HCT116 (cell line): ENCODE measurements around the gene STX1B. TPM values are rescaled to one million over a fixed set of nuclear protein-coding genes. Genes with fewer than 3 reads are reported as not detected.

ENCODE experiments used
- ATAC-seq: fragments of 200-7000 bp; cut with Tn5 transposase; 2 replicates; pipeline ENCODE4 v1.9.1; 2020; ENCODE audit warnings: mild to moderate bottlenecking, moderate library complexity
- BruUV-seq: library from RNA; stranded (reverse); fragments of 400-500 nt; replicated peaks from 2 replicates; lab custom pipeline; 2021; lab: Mats Ljungman, UMichigan
- CTCF ChIA-PET: fragments of 300-600 bp; sonication (Branson Sonifier 250); formaldehyde crosslinking; loops from one replicate; lab custom pipeline; 2021; ENCODE audit warnings: antibody characterized with exemption; lab: Charles Lee
- POLR2A ChIA-PET: fragments of 300-600, 350-600 bp; sonication (Branson Sonifier 250); formaldehyde crosslinking; loops from one replicate; lab custom pipeline; 2021; ENCODE audit warnings: antibody characterized with exemption; lab: Charles Lee
- RAD21 ChIA-PET, 2 experiments: fragments of 300-600 bp; sonication (Branson Sonifier 250); formaldehyde crosslinking; loops; one replicate each; lab custom pipeline; 2023; ENCODE audit warnings: low total read pairs in 2 of 2; ENCODE audit not compliant: uncharacterized antibody in 2 of 2, unreplicated experiment in 2 of 2, low non-redundant PET in 1 of 2; lab: Charles Lee
- DNase-seq: peaks from one replicate; pipeline ENCODE4 v3.0.0-alpha.2; 2010; ENCODE audit warnings: low read depth, low spot score
- H2AFZ ChIP-seq: fragments of 200-600 bp; shearing (Covaris generic), sonication (generic); 2 replicates; pipeline ENCODE4 v1.6.1; 2017; ENCODE audit warnings: low read depth, mixed run types, mixed read lengths, antibody characterized with exemption, low read length; ENCODE audit not compliant: poor library complexity, severe bottlenecking
- H3K27ac ChIP-seq: 2 replicates; pipeline ENCODE4 v1.5.1; 2012; ENCODE audit warnings: low read depth, low read length
- H3K27me3 ChIP-seq: fragments of 200-600 bp; sonication (generic); 2 replicates; pipeline ENCODE4 v1.6.1; 2016; ENCODE audit warnings: mixed run types, low read length, mixed read lengths; ENCODE audit not compliant: insufficient read depth
- H3K36me3 ChIP-seq, 2 experiments: fragments of 200-500 bp in 1 of 2; fragments of 200-600 bp in 1 of 2; sonication (Bioruptor generic) in 1 of 2; sonication (generic) in 1 of 2; 2 replicates each; pipeline versions ENCODE4 v1.5.1 to v1.6.1; 2014 to 2016; ENCODE audit warnings: low read length in 2 of 2, inconsistent platforms in 1 of 2, mixed read lengths in 1 of 2, mixed run types in 1 of 2; ENCODE audit not compliant: insufficient read depth in 2 of 2, control insufficient read depth in 1 of 2
- H3K4me1 ChIP-seq, 2 experiments: fragments of 200-600 bp in 1 of 2; sonication (generic) in 1 of 2; 2 replicates each; pipeline versions ENCODE4 v1.5.1 to v1.6.1; 2012 to 2017; ENCODE audit warnings: low read length in 2 of 2, inconsistent platforms in 1 of 2, mild to moderate bottlenecking in 1 of 2, mixed read lengths in 1 of 2, mixed run types in 1 of 2, moderate library complexity in 1 of 2; ENCODE audit not compliant: insufficient read depth in 2 of 2, control insufficient read depth in 1 of 2
- H3K4me2 ChIP-seq: fragments of 200-600 bp; sonication (generic); 2 replicates; pipeline ENCODE4 v1.6.1; 2017; ENCODE audit warnings: mixed run types, low read length, mixed read lengths
- H3K4me3 ChIP-seq, 2 experiments: fragments of 200-600 bp in 1 of 2; sonication (generic) in 1 of 2; replicated peaks in 1 of 2; 2 replicates each; pipeline ENCODE4 v1.5.1; 2011 to 2016; ENCODE audit warnings: low read length in 2 of 2, control low read depth in 1 of 2, low read depth in 1 of 2, mild to moderate bottlenecking in 1 of 2, mixed read lengths in 1 of 2, mixed run types in 1 of 2
- H3K79me2 ChIP-seq: fragments of 200-600 bp; sonication (generic); 2 replicates; pipeline ENCODE4 v1.6.1; 2017; ENCODE audit warnings: mild to moderate bottlenecking, mixed run types, low read length, moderate library complexity, mixed read lengths; ENCODE audit not compliant: insufficient read depth
- H3K9ac ChIP-seq: fragments of 200-600 bp; sonication (generic); 2 replicates; pipeline ENCODE4 v1.6.1; 2016; ENCODE audit warnings: low read length, mixed read lengths
- H3K9me2 ChIP-seq: fragments of 200-600 bp; sonication (generic), shearing (Covaris generic); 2 replicates; pipeline ENCODE4 v1.6.1; 2017; ENCODE audit warnings: mixed run types, mild to moderate bottlenecking, moderate library complexity; ENCODE audit not compliant: insufficient read depth
- H3K9me3 ChIP-seq, 2 experiments: fragments of 200-500 bp in 1 of 2; fragments of 200-600 bp in 1 of 2; sonication (Bioruptor generic) in 1 of 2; sonication (generic) in 1 of 2; 2 replicates each; pipeline ENCODE4 v1.6.1; 2014 to 2017; ENCODE audit warnings: low read length in 2 of 2, mixed read lengths in 2 of 2, inconsistent platforms in 1 of 2, low read depth in 1 of 2, mild to moderate bottlenecking in 1 of 2, mixed run types in 1 of 2, moderate library complexity in 1 of 2; ENCODE audit not compliant: control insufficient read depth in 1 of 2, insufficient read depth in 1 of 2
- H4K20me1 ChIP-seq: fragments of 200-600 bp; sonication (generic), shearing (Covaris generic); 2 replicates; pipeline ENCODE4 v1.6.1; 2017; ENCODE audit warnings: mixed run types, mild to moderate bottlenecking, moderate library complexity; ENCODE audit not compliant: insufficient read depth
- RAD21 ChIP-seq: IDR thresholded peaks from 2 replicates; pipeline ENCODE4 v1.6.1; 2012; ENCODE audit warnings: low read depth, mild to moderate bottlenecking
- SIN3A ChIP-seq: IDR thresholded peaks from 2 replicates; pipeline ENCODE4 v1.6.1; 2012; ENCODE audit warnings: low read depth
- YY1 ChIP-seq: IDR thresholded peaks from 2 replicates; pipeline ENCODE4 v1.6.1; 2011; ENCODE audit warnings: low read length, low read depth, moderate library complexity, mild to moderate bottlenecking; ENCODE audit not compliant: insufficient replicate concordance; ENCODE audit errors: extremely low read depth
- intact Hi-C: fragments of 100-400 bp; cut with micrococcal nuclease; formaldehyde crosslinking; loops from 2 replicates; pipeline ENCODE4 v1.10.0; 2022
- total RNA-seq: library from RNA; stranded (reverse); gene quantifications from one replicate; pipeline ENCODE4 v1.2.1, GENCODE V29; 2021; ENCODE audit not compliant: unreplicated experiment
- TF ChIP-seq, protein P1 (sequence below), 3 experiments: fragments of 200-600 bp in 1 of 3; sonication (generic) in 1 of 3; IDR thresholded peaks in 2 of 3; conservative IDR thresholded peaks in 1 of 3; 2 replicates each; pipeline ENCODE4 v1.5.1; 2012 to 2017; ENCODE audit warnings: low read depth in 2 of 3, low read length in 2 of 3, antibody characterized with exemption in 1 of 3, borderline replicate concordance in 1 of 3, control low read depth in 1 of 3, mild to moderate bottlenecking in 1 of 3, mixed read lengths in 1 of 3, mixed run types in 1 of 3, moderate library complexity in 1 of 3; ENCODE audit not compliant: insufficient read depth in 1 of 3

The STX1B gene
- total RNA-seq, 1 experiment from 2014 or later = 1.6 TPM

DNA sequence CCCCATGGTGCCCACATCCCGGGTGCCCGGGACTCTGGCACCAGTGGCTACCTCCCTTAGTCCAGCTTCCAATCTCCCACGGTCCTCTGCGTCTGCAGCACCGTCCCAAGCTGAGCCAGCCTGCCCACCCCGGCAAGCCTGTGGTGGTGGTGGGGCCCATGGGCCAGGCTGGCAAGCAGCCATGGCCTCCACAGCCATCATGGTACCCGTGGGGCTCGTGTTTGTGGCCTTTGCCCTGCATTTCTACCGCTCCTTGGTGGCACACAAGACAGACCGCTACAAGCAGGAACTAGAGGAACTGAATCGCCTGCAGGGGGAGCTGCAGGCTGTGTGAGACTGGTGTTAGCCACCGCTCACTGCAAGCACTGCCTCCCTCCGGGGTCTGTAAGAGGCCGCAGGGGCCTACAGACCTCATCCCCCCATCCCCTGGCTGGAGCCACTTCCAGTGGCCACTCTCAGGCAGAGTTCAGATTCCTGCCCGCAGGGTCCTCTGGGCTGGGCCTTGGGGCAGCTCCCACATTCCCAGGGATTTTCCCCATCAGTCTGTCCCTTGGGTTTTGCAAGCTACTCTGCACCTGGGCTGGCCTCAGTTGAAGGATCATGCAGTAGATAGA is 56.8 kb downstream of the STX1B start:
- H3K9me2 ChIP-seq = no peaks in the 10 kb centered on the region
- H3K36me3 ChIP-seq = no peaks in the 10 kb centered on the region
- H3K79me2 ChIP-seq = peaks cover 7% of the 10 kb centered on the region
- DNase-seq (peak; percentile 71), ATAC-seq (peak; percentile 47)
- ChIA-PET CTCF (interaction anchor here (0.7 to 3.1 kb wide), 25 partner anchors 9 to 915 kb away, joined by 3 to 18 read pairs (median 4); partner anchors contain the start of genes ARMC5, DCTPP1, KAT8 and TRIM72), RAD21 (interaction anchor here in 1 of 2 experiments (0.8 kb wide), 2 partner anchors 189 to 506 kb away, joined by 3 to 4 read pairs; partner anchors contain the start of gene ARMC5), POLR2A (interaction anchor here (1.0 to 1.3 kb wide), 3 partner anchors 12 to 226 kb away, joined by 3 to 4 read pairs (median 4); partner anchors contain the start of genes FUS, ZNF646 and ZNF668)
- H3K4me2 ChIP-seq = peak overlapping the region; percentile 41
- H3K9me3 ChIP-seq = no peaks in the 10 kb centered on the region
- no peaks in the 10 kb centered on the region for H3K27me3 ChIP-seq
- TF ChIP-seq, protein P1, sequence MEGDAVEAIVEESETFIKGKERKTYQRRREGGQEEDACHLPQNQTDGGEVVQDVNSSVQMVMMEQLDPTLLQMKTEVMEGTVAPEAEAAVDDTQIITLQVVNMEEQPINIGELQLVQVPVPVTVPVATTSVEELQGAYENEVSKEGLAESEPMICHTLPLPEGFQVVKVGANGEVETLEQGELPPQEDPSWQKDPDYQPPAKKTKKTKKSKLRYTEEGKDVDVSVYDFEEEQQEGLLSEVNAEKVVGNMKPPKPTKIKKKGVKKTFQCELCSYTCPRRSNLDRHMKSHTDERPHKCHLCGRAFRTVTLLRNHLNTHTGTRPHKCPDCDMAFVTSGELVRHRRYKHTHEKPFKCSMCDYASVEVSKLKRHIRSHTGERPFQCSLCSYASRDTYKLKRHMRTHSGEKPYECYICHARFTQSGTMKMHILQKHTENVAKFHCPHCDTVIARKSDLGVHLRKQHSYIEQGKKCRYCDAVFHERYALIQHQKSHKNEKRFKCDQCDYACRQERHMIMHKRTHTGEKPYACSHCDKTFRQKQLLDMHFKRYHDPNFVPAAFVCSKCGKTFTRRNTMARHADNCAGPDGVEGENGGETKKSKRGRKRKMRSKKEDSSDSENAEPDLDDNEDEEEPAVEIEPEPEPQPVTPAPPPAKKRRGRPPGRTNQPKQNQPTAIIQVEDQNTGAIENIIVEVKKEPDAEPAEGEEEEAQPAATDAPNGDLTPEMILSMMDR (IDR thresholded peaks at IDR 0.05 in 2 of 3, conservative IDR thresholded peaks at IDR 0.05 in 1 of 3; ENCODE audit: borderline replicate concordance in 1 of 3, insufficient read depth in 1 of 3, low read depth in 2 of 3, low read length in 2 of 3) = peak in 2 of 3 experiments; percentile 84 to 87; a peak in 4 of 6 replicates
- TF ChIP-seq YY1 (peak; percentile 11), RAD21 (no peak), SIN3A (no peak)
- no TSS peak for BruUV-seq
- no peak overlapping the region for H3K9ac ChIP-seq
- intact Hi-C loops = loop anchor here (10.0 kb wide), 2 partner anchors 141 to 491 kb away; partner anchors contain the start of genes VKORC1 and ZNF843
- peaks cover 29 to 47% of the 10 kb centered on the region in 2 experiments for H3K4me1 ChIP-seq
- no peaks in the 10 kb centered on the region for H4K20me1 ChIP-seq
- peak overlapping the region; percentile 17 for H3K27ac ChIP-seq
- H3K4me3 ChIP-seq = no peak overlapping the region
- no peak overlapping the region for H2AFZ ChIP-seq
